Heart left ventricle (tissue), 16 donors: ENCODE measurements around the gene PPCS. TPM values are rescaled to one million over a fixed set of nuclear protein-coding genes. Genes with fewer than 3 reads are reported as not detected.
"Not testable (repeated sequence)": the region's sequence is repeated elsewhere in the genome, so short reads cannot be mapped to it uniquely, and the experiment has no call there.

ENCODE experiments used
- ATAC-seq, 4 donors: fragments of 200-7000 bp; cut with Tn5 transposase; one replicate each; pipeline ENCODE4 v1.9.1; 2020 to 2022; ENCODE audit warnings: moderate library complexity in 4 of 4, mild to moderate bottlenecking in 3 of 4, moderate number of reproducible peaks in 1 of 4
- DNase-seq, 5 donors: peaks; one replicate each; pipeline ENCODE4 v3.0.0-alpha.2; 2020
- H3K27ac ChIP-seq, 12 donors: fragments of 200-600 bp; sonication (generic) in 4 of 12; one replicate each; pipeline versions ENCODE4 v1.5.0 to v1.8.0; 2016 to 2022; ENCODE audit warnings: mild to moderate bottlenecking in 2 of 12
- H3K27me3 ChIP-seq, 9 donors: fragments of 200-600 bp; sonication (generic) in 2 of 9; one replicate each; pipeline versions ENCODE4 v1.5.1 to v1.8.0; 2016 to 2022; ENCODE audit warnings: mild to moderate bottlenecking in 3 of 9
- H3K36me3 ChIP-seq, 9 donors: fragments of 200-600 bp; sonication (generic) in 2 of 9; one replicate each; pipeline versions ENCODE4 v1.5.0 to v1.8.0; 2018 to 2022; ENCODE audit warnings: mild to moderate bottlenecking in 2 of 9
- H3K4me1 ChIP-seq, 12 donors: fragments of 200-600 bp; sonication (generic) in 4 of 12; one replicate each; pipeline versions ENCODE4 v1.5.0 to v1.8.0; 2016 to 2022; ENCODE audit warnings: mild to moderate bottlenecking in 3 of 12
- H3K4me3 ChIP-seq, 12 donors: fragments of 200-600 bp; sonication (generic) in 4 of 12; one replicate each; pipeline versions ENCODE4 v1.5.0 to v1.8.0; 2017 to 2022; ENCODE audit warnings: mild to moderate bottlenecking in 9 of 12, moderate library complexity in 4 of 12
- H3K9me3 ChIP-seq, 12 donors: fragments of 200-600 bp; sonication (generic) in 4 of 12; one replicate each; pipeline versions ENCODE4 v1.5.0 to v1.8.0; 2016 to 2022; ENCODE audit warnings: mild to moderate bottlenecking in 1 of 12
- CTCF ChIP-seq, 12 donors: fragments of 200-600 bp; sonication (generic) in 4 of 12; IDR thresholded peaks; one replicate each; pipeline versions ENCODE4 v1.5.0 to v1.8.0; 2018 to 2022; ENCODE audit warnings: antibody characterized with exemption in 12 of 12, mild to moderate bottlenecking in 5 of 12
- POLR2A ChIP-seq, 2 donors: fragments of 450-650 bp; IDR thresholded peaks; one replicate each; pipeline ENCODE4 v1.6.1; 2017; ENCODE audit warnings: antibody characterized with exemption in 2 of 2, mild to moderate bottlenecking in 2 of 2, moderate library complexity in 2 of 2
- WGBS, 4 donors: extraction: QIAGEN DNeasy Blood & Tissue Kit in 2 of 4; methylation state at CpG; one replicate each; pipeline versions ENCODE4 v1.1.5 to v1.1.7; 2013 to 2018; 5-methylcytosine and 5-hydroxymethylcytosine counted together
- intact Hi-C, 10 donors: fragments of 100-400 bp; cut with DNase I; formaldehyde crosslinking; loops; one replicate each; pipeline versions ENCODE4 v1.11.1 to v1.14.2; 2022
- polyA plus RNA-seq, 2 donors: library from polyadenylated mRNA; stranded (reverse); fragments of 200-250 nt; gene quantifications; one replicate each; pipeline ENCODE4 v1.2.3, GENCODE V29; 2013
- total RNA-seq, 9 donors: library from RNA; depleted of rRNA in 2 of 9; stranded (reverse); fragments of >200 nt in 2 of 9; fragmentation: NEBNext Ultra II Directional in 3 of 9; extraction: Animal tissue kit (Norgen Biotek cat#: 25700) in 3 of 9; gene quantifications; one replicate each; pipeline versions ENCODE4 v1.1.0 to v1.2.4, GENCODE V29; 2016 to 2023
- donor health status: ischemic (EF 13 %, LVEDD 7.1; RV severe dilation, severe dysfunction).
- donor health status: healthy with polysubstance abuse.
- donor health status: DM: no; HTN: yes; CAD: no.
- donor health status: DM: no; HTN: no; CAD: no.
- donor health status: ischemic (EF 25% LVEDD 6.9; RV normal size, moderate dysfunction).
- donor health status: ischemic (EF 25% LVEDD 5.7; RV mildly dilated, moderate dysfunction).
- donor health status: healthy.
- donor health status: DM: yes; HTN: yes; CAD: no.
- donor health status: ischemic (EF 35%, LVEDD 5.7; RV mildly dilated, moderate dysfunction).
- donor health status: nonischemic (EF 11% LVEDD 7.7; RV severe dilation, severe dysfunction).
- donor health status: DM: yes; HTN: yes; CAD: no.
- donor health status: PGD.
- donor health status: ischemic (EF 29% LVEDD 5.4; RV normal size, mild dysfunction).
- donor health status: nonischemic (EF 23%, LVEDD 6.1; RV moderate dilation, normal function).

Gene PPCS
- total and polyA plus RNA-seq, 11 donors = 34.3 to 50.7 (median 42.4) TPM

- no peaks in the 10 kb centered on the region for H3K9me3 ChIP-seq
- no peak for TF ChIP-seq POLR2A (IDR thresholded peaks at IDR 0.05)
- 38 to 69% (median 49%) methylated on average over 4 of the region's 4 CpGs for WGBS, 4 donors
- ATAC-seq = peak in 1 of 4 donors; percentile 16
- DNase-seq = peak in 1 of 5 donors; percentile 22
- peaks cover 0 to 31% (median 5%) of the 10 kb centered on the region in 9 donors for H3K36me3 ChIP-seq
- intact Hi-C loops = no loop called here
- H3K27me3 ChIP-seq = no peaks in the 10 kb centered on the region
- no peak overlapping the region for H3K4me3 ChIP-seq
- peaks cover 0 to 5% (median 0%) of the 10 kb centered on the region in 12 donors for H3K4me1 ChIP-seq
- H3K27ac ChIP-seq = no peak overlapping the region
Measured at GRCh38 chr1:42479621-42480020, 23.3 kb downstream of the PPCS start.

- intact Hi-C loops = no loop called here
- 97 to 100% (median 97%) methylated on average over 1 of the region's 1 CpG for WGBS, 4 donors
- H3K27me3 ChIP-seq = no peaks in the 10 kb centered on the region
- H3K4me3 ChIP-seq = no peak overlapping the region
- DNase-seq = no peak
- no peaks in the 10 kb centered on the region for H3K9me3 ChIP-seq
- H3K27ac ChIP-seq = no peak overlapping the region
- H3K4me1 ChIP-seq = peaks cover 0 to 5% (median 0%) of the 10 kb centered on the region in 12 donors
- peaks cover 0 to 31% (median 5%) of the 10 kb centered on the region in 9 donors for H3K36me3 ChIP-seq
- ATAC-seq = no peak
- TF ChIP-seq CTCF (IDR thresholded peaks at IDR 0.05) (no peak), POLR2A (IDR thresholded peaks at IDR 0.05) (no peak)
Measured at GRCh38 chr1:42480921-42481320, 24.6 kb downstream of the PPCS start.

- Histone ChIP-seq H3K27ac (no peak overlapping the region), H3K4me1 (peaks cover 0 to 3% (median 0%) of the 10 kb centered on the region in 12 donors), H3K4me3 (no peak overlapping the region), H3K27me3 (no peaks in the 10 kb centered on the region), H3K9me3 (no peaks in the 10 kb centered on the region), H3K36me3 (peaks cover 0 to 31% (median 5%) of the 10 kb centered on the region in 9 donors)
- intact Hi-C loops = no loop called here
- ATAC-seq (no peak), DNase-seq (no peak)
- TF ChIP-seq POLR2A (IDR thresholded peaks at IDR 0.05) (no peak), CTCF (IDR thresholded peaks at IDR 0.05) (no peak)
- 86 to 94% (median 90%) methylated on average over 2 of the region's 2 CpGs for WGBS, 4 donors
Measured at GRCh38 chr1:42482635-42483153, 26.4 kb downstream of the PPCS start.

- Histone ChIP-seq H3K36me3 (peaks cover 0 to 31% (median 5%) of the 10 kb centered on the region in 9 donors), H3K9me3 (no peaks in the 10 kb centered on the region), H3K27ac (peak overlapping the region in 5 of 12 donors; percentile 4 to 48 (median 19)), H3K4me1 (no peaks in the 10 kb centered on the region), H3K4me3 (no peak overlapping the region), H3K27me3 (no peaks in the 10 kb centered on the region)
- TF ChIP-seq POLR2A (IDR thresholded peaks at IDR 0.05) (no peak), CTCF (IDR thresholded peaks at IDR 0.05) (no peak)
- DNase-seq (no peak), ATAC-seq (peak; percentile 69 to 95 (median 88))
- intact Hi-C loops = no loop called here
- 38 to 57% (median 48%) methylated on average over 2 of the region's 2 CpGs for WGBS, 4 donors
Measured at GRCh38 chr1:42484382-42484781, 28.0 kb downstream of the PPCS start.

- H3K9me3 ChIP-seq = peaks cover 0 to 8% (median 0%) of the 10 kb centered on the region in 12 donors
- H3K27ac ChIP-seq = no peak overlapping the region
- 96 to 98% (median 97%) methylated on average over 3 of the region's 3 CpGs for WGBS, 4 donors
- H3K4me1 ChIP-seq = no peaks in the 10 kb centered on the region
- intact Hi-C loops = no loop called here
- H3K4me3 ChIP-seq = no peak overlapping the region
- no peaks in the 10 kb centered on the region for H3K27me3 ChIP-seq
- TF ChIP-seq POLR2A (IDR thresholded peaks at IDR 0.05) (no peak), CTCF (IDR thresholded peaks at IDR 0.05) (no peak)
- peaks cover 0 to 12% (median 0%) of the 10 kb centered on the region in 9 donors for H3K36me3 ChIP-seq
- DNase-seq = no peak
- no peak for ATAC-seq
Measured at GRCh38 chr1:42490237-42490636, 33.9 kb downstream of the PPCS start.

- WGBS, 4 donors = 92 to 99% (median 95%) methylated on average over 7 to 11 of the region's 11 CpGs
- intact Hi-C loops, H3K27me3 ChIP-seq, H3K27ac ChIP-seq, H3K4me1 ChIP-seq, H3K4me3 ChIP-seq, DNase-seq, ATAC-seq: not testable (repeated sequence)
- Histone ChIP-seq H3K9me3 (peaks cover 0 to 40% (median 22%) of the 10 kb centered on the region in 12 donors), H3K36me3 (peaks cover 0 to 47% (median 6%) of the 10 kb centered on the region in 9 donors)
Measured at GRCh38 chr1:42502031-42502430, 45.7 kb downstream of the PPCS start.
